Measurements from ENCODE around the gene OR10C1.

Gene OR10C1

DNA sequence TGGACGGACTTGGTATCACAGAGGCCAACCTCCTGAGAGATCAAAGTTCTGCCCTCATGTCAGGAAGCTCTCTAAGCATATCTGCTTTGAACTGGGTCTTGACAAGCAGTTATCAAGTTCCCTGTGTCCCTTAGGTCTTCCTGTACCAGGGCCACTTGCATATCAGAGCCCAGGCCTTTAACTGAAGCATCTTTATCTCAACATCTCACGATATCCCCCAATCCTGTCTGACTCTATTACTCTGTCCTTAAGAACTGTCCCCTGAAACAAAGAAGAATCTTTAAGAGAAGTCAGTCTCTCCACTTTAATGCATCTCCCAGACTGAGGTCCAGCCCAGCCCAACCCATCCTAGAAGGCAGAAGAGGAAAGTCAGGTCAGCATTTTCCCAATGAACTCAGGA lies 40.5 kb downstream of the OR10C1 start:
- DNase-seq = no peak

DNA sequence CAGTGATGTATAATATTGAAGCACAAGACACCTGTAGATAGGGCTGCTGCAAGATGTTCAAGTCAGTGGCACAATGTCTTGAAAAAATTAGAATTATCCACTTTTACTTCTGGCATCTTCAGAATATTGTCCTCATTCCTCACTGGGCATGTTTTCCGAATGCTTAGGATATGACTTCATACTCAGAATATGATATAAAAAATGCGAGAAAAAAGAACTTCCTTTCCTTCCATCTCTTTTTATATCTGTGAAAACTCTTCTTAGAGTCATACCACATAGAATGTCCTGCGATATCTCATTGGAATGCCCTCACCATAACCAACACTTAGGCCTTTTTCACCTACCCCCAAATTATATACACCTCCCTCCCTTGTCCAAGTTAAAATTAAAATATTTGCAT lies 44.1 kb downstream of the OR10C1 start:
- DNase-seq = no peak

DNA sequence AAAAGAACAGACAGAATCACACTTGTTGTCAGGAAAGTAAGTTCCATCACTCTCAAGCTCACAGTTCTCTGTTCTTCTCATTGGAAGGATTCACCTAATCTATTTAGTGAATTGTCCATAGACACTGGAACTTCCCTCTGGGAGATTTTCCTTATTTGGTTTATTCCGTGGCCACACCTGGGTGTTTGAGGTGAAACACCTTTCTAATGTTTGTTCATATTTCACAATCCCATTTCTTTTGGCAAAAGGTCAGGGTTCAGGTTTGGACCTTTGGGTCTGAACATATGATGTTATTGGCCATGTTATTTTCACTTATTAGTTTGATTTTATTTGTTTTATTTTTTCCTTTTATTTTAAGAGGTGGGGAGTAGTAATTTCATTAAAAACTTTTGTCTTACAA lies 44.6 kb downstream of the OR10C1 start:
- DNase-seq = no peak

DNA sequence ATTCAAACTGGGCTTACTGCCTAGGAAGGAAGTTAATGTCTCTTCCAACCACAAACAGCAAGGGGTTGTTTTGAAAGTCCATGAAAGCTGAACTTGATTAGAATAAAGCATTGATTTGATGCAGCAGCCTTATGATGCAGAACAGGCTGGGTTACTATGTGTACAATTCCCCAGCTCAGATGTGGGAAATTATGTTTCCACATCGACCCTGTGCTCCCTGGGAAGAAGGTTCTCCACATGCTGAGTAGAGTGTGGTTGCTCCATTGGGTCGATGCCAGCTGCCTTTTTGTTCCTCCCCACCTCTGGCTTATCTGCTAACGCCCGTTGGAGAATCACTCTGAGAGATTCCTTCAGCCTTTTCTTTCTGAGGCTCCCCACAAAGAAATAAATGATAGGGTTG lies 47.5 kb downstream of the OR10C1 start:
- DNase-seq = no peak

DNA sequence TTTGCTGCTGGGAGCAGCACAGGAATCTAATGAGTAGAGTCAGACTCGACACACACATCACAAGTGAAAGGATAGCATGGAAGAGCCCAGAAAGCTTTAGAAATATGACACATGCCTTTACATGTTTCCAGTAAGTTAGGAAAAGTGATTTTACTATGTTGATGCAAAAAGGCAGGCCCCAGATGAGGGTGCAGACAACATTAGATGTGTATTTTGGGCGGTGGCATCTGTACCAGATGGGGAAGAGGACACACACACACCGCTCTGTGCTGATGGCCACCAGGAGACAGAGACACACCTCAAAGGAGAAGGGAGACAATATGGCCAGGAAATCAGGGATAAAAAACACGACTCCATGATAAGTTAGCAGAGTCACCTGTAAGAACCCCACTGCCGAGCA lies 48.0 kb downstream of the OR10C1 start:
- DNase-seq = no peak

DNA sequence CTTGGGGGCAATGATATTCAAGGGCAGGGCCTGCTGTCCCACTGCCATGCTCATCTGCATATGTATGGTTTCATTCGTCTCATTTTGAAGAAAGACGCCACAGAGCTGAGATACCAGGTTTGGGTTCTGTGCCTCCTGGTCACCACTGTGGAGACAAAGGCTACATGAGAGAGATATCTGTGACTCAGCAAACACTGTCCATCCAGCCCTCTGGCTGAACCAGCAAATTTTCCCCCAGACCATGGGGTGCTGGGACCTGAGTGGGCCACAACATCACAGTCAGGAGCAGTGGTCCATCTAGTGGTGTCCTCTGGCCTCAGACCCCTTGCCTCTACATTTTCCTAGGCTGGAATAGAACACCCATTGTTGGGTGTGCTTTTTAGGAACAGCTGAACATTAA lies 48.6 kb downstream of the OR10C1 start, which contains the start of gene MAS1L:
TSS of gene MAS1L (minus strand) at position 297 of the 400 bp plus-strand sequence. CDS start at position 243, 54 bp downstream.
- no peak for DNase-seq

DNA sequence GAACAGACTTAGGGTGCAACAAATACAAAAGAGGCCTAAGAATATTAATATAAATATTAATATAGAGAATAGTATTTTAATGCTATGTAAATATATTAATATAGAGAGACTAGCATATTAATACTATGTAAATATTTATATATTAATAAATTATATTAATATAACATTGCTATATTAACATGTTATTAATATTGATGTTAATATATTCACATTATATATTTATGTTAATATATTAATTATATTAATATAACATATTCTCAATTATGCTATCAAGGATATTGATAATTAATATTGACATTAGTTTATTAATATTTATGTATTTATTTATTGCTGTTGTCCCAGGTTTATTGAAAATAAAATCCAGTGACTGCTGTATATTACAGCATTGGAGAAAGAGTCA lies 49.8 kb downstream of the OR10C1 start:
- DNase-seq = no peak

DNA sequence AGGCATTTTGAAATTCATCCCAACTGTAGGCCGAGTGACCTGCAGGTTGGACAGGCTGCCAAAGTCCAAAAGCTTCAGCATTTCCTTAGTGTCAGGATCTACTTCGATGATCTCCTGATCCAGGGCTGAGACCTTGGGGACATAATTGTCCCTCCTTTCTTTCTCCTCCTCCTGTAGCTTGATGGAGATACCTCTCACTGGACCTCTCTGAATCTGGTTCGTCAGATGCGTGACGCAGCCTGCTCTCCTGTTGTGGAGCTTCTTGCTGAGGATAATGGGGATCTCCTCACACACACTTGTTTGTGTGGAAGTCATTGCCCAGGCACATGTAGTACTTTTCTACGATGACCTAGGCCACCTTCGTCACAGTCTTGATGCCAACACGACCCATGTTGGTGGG lies 50.2 kb downstream of the OR10C1 start:
- DNase-seq = no peak

DNA sequence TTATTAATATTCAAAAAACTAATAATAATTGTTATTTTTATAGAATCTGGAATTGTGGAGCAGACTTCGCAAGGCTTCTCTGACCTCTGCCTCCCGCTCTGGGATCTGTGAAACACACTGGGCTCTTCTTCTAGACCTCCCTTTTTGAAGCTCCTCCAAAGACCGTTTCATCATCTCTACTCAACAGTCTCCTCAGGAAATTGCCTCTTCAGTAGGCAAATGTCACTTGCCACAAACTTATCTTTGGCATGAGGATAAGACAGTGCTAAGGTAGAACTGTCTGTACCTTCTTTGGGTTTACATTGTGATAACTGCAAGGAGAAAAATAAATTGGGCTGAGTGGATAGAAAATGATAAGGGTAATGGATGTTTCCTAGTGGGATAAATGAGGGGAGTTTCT lies 50.9 kb downstream of the OR10C1 start:
- DNase-seq = no peak

DNA sequence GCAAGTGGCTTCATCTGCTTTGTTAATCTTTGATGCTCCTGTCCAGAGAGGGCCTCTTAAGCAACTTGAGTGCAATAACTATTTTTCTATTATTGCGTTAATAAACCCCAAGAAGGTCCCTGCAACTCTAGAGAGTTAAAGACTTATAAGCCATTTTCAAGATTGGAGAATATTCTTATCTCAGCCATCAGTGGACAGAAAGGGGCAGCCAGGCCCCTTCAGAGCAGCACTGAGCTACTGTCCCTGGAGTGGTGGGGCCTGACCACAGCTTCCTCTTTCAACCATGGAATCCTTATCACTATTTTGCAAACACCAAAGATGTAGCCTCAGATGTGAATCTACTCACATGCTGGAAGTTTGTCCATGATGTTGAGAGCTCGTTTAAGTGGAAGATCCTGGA lies 51.4 kb downstream of the OR10C1 start:
- no peak for DNase-seq
